ENCODE data around the gene PAPPA2.
"Not testable (repeated sequence)": the region's sequence is repeated elsewhere in the genome, so short reads cannot be mapped to it uniquely, and the experiment has no call there.

Gene PAPPA2

GRCh38 chr1:176462674-176463378 lies at the start of gene PAPPA2:
Gene PAPPA2 (plus strand): TSS chr1:176463175. CDS start chr1:176556323, 93,148 bp downstream.
- no peak for DNase-seq (ENCODE audit: low read depth)

GRCh38 chr1:176416777-176417176 lies 46.2 kb upstream of the PAPPA2 start:
- DNase-seq (ENCODE audit: low read depth), result no peak

GRCh38 chr1:176419608-176420007 lies 43.4 kb upstream of the PAPPA2 start:
- not testable (repeated sequence) for DNase-seq (ENCODE audit: low read depth)

GRCh38 chr1:176434234-176434633 lies 28.7 kb upstream of the PAPPA2 start:
- DNase-seq (ENCODE audit: low read depth), result no peak

- no peak for DNase-seq (ENCODE audit: low read depth)
Observed at GRCh38 chr1:176436251-176436650, 26.7 kb upstream of the PAPPA2 start.

GRCh38 chr1:176440176-176440575 lies 22.8 kb upstream of the PAPPA2 start:
- no peak for DNase-seq (ENCODE audit: low read depth)

GRCh38 chr1:176444286-176444685 lies 18.7 kb upstream of the PAPPA2 start:
- no peak for DNase-seq (ENCODE audit: low read depth)

GRCh38 chr1:176445402-176445801 lies 17.6 kb upstream of the PAPPA2 start:
- no peak for DNase-seq (ENCODE audit: low read depth)

- DNase-seq (ENCODE audit: low read depth), result no peak
Observed at GRCh38 chr1:176448340-176448739, 14.6 kb upstream of the PAPPA2 start.

GRCh38 chr1:176450526-176450925 lies 12.4 kb upstream of the PAPPA2 start:
- DNase-seq (ENCODE audit: low read depth), result no peak

- DNase-seq (ENCODE audit: low read depth), result not testable (repeated sequence)
Observed at GRCh38 chr1:176451741-176452140, 11.2 kb upstream of the PAPPA2 start.

- DNase-seq (ENCODE audit: low read depth), result no peak
Observed at GRCh38 chr1:176456795-176457194, 6.2 kb upstream of the PAPPA2 start.

GRCh38 chr1:176460544-176461336 lies 2.2 kb upstream of the PAPPA2 start:
- no peak for DNase-seq (ENCODE audit: low read depth)

GRCh38 chr1:176461576-176461975 lies 1.4 kb upstream of the PAPPA2 start:
- DNase-seq (ENCODE audit: low read depth), result no peak

GRCh38 chr1:176466514-176466913 lies 3.5 kb downstream of the PAPPA2 start:
- DNase-seq (ENCODE audit: low read depth), result no peak

GRCh38 chr1:176469450-176470010 lies 6.6 kb downstream of the PAPPA2 start:
- DNase-seq (ENCODE audit: low read depth), result no peak

GRCh38 chr1:176471338-176472121 lies 8.6 kb downstream of the PAPPA2 start:
- DNase-seq (ENCODE audit: low read depth), result no peak

GRCh38 chr1:176479971-176480370 lies 17.0 kb downstream of the PAPPA2 start:
- no peak for DNase-seq (ENCODE audit: low read depth)

- no peak for DNase-seq (ENCODE audit: low read depth)
Observed at GRCh38 chr1:176480750-176481149, 17.8 kb downstream of the PAPPA2 start.

GRCh38 chr1:176485083-176485482 lies 22.1 kb downstream of the PAPPA2 start:
- DNase-seq (ENCODE audit: low read depth), result no peak

GRCh38 chr1:176494436-176494835 lies 31.5 kb downstream of the PAPPA2 start:
- DNase-seq (ENCODE audit: low read depth), result no peak

GRCh38 chr1:176499671-176500070 lies 36.7 kb downstream of the PAPPA2 start:
- DNase-seq (ENCODE audit: low read depth), result no peak
